ENCODE results near the gene CDKAL1.

The CDKAL1 gene

GRCh38 chr6:20933057-20933788 lies 399.0 kb downstream of the CDKAL1 start:
- TF ChIP-seq CTCF (conservative IDR thresholded peaks at IDR 0.05): no peak
- peak overlapping the region; percentile 44 for H3K27ac ChIP-seq

GRCh38 chr6:20936949-20937348 lies 402.7 kb downstream of the CDKAL1 start:
- no peak overlapping the region for H3K27ac ChIP-seq
- TF ChIP-seq CTCF (conservative IDR thresholded peaks at IDR 0.05): no peak

GRCh38 chr6:20939161-20939775 lies 405.0 kb downstream of the CDKAL1 start:
- no peak overlapping the region for H3K27ac ChIP-seq
- no peak for TF ChIP-seq CTCF (conservative IDR thresholded peaks at IDR 0.05)

GRCh38 chr6:20943040-20943627 lies 408.9 kb downstream of the CDKAL1 start:
- H3K27ac ChIP-seq: no peak overlapping the region
- TF ChIP-seq CTCF (conservative IDR thresholded peaks at IDR 0.05): no peak

GRCh38 chr6:20943922-20944321 lies 409.7 kb downstream of the CDKAL1 start:
- H3K27ac ChIP-seq: no peak overlapping the region
- TF ChIP-seq CTCF (conservative IDR thresholded peaks at IDR 0.05): no peak

GRCh38 chr6:20946022-20946421 lies 411.8 kb downstream of the CDKAL1 start:
- no peak overlapping the region for H3K27ac ChIP-seq
- no peak for TF ChIP-seq CTCF (conservative IDR thresholded peaks at IDR 0.05)

- H3K27ac ChIP-seq: no peak overlapping the region
These were observed 412.6 kb downstream of the CDKAL1 start for GRCh38 chr6:20946890-20947289.

More at GRCh38 chr6:20946890-20947289, 412.6 kb downstream of the CDKAL1 start:
- no peak for TF ChIP-seq CTCF (conservative IDR thresholded peaks at IDR 0.05)
